ENCODE measurements around the gene GPAT3. TPM values are rescaled to one million over a fixed set of nuclear protein-coding genes. Genes with fewer than 3 reads are reported as not detected.
"Not testable (repeated sequence)": the region's sequence is repeated elsewhere in the genome, so short reads cannot be mapped to it uniquely, and the experiment has no call there.

Gene GPAT3
- total RNA-seq, 4 donors from 2014 or later: 3.8 to 8.1 (median 4.7) TPM

DNA sequence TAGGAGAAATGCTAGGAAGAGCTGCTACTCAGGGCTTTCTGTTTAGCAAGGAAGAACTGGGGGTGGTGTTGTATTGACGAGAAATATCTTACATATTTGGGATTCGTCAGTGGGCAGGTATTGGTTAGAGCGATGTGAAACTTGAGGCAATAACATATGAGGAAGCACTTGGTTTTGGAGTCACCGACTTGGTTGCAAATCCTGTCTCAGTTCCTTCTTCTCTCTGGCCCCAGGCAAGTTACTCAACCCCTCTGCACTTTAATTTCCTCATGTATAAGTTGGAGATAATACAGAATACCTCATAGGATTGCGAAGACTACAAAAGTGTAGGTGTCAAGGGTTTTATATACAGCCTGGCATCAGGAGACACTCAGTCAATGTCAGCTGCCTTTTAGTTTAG is 34.1 kb downstream of the GPAT3 start:
- H3K9me3 ChIP-seq: no peaks in the 10 kb centered on the region
- no peaks in the 10 kb centered on the region for H3K27me3 ChIP-seq
- intact Hi-C loops (cut with DNase I; ENCODE audit: low total_unique reads): no loop called here
- no peak for TF ChIP-seq POLR2A (IDR thresholded peaks at IDR 0.05)
- TF ChIP-seq, protein P1, sequence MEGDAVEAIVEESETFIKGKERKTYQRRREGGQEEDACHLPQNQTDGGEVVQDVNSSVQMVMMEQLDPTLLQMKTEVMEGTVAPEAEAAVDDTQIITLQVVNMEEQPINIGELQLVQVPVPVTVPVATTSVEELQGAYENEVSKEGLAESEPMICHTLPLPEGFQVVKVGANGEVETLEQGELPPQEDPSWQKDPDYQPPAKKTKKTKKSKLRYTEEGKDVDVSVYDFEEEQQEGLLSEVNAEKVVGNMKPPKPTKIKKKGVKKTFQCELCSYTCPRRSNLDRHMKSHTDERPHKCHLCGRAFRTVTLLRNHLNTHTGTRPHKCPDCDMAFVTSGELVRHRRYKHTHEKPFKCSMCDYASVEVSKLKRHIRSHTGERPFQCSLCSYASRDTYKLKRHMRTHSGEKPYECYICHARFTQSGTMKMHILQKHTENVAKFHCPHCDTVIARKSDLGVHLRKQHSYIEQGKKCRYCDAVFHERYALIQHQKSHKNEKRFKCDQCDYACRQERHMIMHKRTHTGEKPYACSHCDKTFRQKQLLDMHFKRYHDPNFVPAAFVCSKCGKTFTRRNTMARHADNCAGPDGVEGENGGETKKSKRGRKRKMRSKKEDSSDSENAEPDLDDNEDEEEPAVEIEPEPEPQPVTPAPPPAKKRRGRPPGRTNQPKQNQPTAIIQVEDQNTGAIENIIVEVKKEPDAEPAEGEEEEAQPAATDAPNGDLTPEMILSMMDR (IDR thresholded peaks at IDR 0.05): no peak
- no peaks in the 10 kb centered on the region for H3K36me3 ChIP-seq
- no peak overlapping the region for H3K27ac ChIP-seq
- H3K4me1 ChIP-seq: no peaks in the 10 kb centered on the region
- no peak for DNase-seq
- H3K4me3 ChIP-seq: no peak overlapping the region

- Histone ChIP-seq H3K4me3 (no peak overlapping the region), H3K4me1 (no peaks in the 10 kb centered on the region), H3K27me3 (no peaks in the 10 kb centered on the region), H3K27ac (no peak overlapping the region), H3K36me3 (no peaks in the 10 kb centered on the region), H3K9me3 (no peaks in the 10 kb centered on the region)
- DNase-seq: no peak
- intact Hi-C loops (cut with DNase I; ENCODE audit: low total_unique reads): no loop called here
- TF ChIP-seq, protein P1 (IDR thresholded peaks at IDR 0.05): no peak
- no peak for TF ChIP-seq POLR2A (IDR thresholded peaks at IDR 0.05)
Measured at GRCh38 chr4:83572848-83573247, 36.9 kb downstream of the GPAT3 start.

DNA sequence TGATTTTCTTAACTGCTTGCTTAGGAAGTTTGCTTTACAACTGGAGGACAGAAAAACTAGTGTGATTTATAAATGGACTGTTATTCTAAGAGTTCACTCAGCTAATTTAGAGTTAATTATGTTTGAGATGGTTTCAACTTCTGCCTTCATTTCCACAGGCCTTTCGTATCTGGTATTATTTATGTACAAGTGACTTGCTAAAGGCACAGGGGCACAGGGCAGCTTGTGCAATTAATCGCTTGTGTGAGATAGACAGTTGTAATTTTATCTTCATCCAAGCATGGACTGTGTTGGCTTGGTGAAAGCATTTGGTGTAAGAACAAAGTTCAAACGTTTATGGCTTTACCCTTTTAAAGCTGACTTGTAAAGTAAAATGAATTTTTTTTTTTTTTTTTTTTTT is 38.3 kb downstream of the GPAT3 start:
- intact Hi-C loops (cut with DNase I; ENCODE audit: low total_unique reads): no loop called here
- no peaks in the 10 kb centered on the region for H3K36me3 ChIP-seq
- no peak overlapping the region for H3K27ac ChIP-seq
- no peaks in the 10 kb centered on the region for H3K9me3 ChIP-seq
- no peak overlapping the region for H3K4me3 ChIP-seq
- no peaks in the 10 kb centered on the region for H3K4me1 ChIP-seq
- TF ChIP-seq, protein P1 (IDR thresholded peaks at IDR 0.05): no peak
- H3K27me3 ChIP-seq: no peaks in the 10 kb centered on the region
- DNase-seq: no peak

- DNase-seq; intact Hi-C loops (cut with DNase I; ENCODE audit: low total_unique reads): not testable (repeated sequence)
Measured at GRCh38 chr4:83576237-83576636, 40.3 kb downstream of the GPAT3 start.

GRCh38 chr4:83581411-83582288 is 45.7 kb downstream of the GPAT3 start:
- no peak for TF ChIP-seq POLR2A (IDR thresholded peaks at IDR 0.05)
- TF ChIP-seq, protein P1 (IDR thresholded peaks at IDR 0.05): no peak
- H3K4me3 ChIP-seq: no peak overlapping the region
- H3K36me3 ChIP-seq: no peaks in the 10 kb centered on the region
- H3K4me1 ChIP-seq: no peaks in the 10 kb centered on the region
- DNase-seq: no peak
- intact Hi-C loops (cut with DNase I; ENCODE audit: low total_unique reads): no loop called here
- no peak overlapping the region for H3K27ac ChIP-seq
- no peaks in the 10 kb centered on the region for H3K9me3 ChIP-seq
- H3K27me3 ChIP-seq: no peaks in the 10 kb centered on the region

More at GRCh38 chr4:83576237-83576636, 40.3 kb downstream of the GPAT3 start:
- not testable (repeated sequence) for H3K9me3 ChIP-seq, H3K4me3 ChIP-seq, H3K27me3 ChIP-seq, H3K27ac ChIP-seq, H3K36me3 ChIP-seq, H3K4me1 ChIP-seq

Measured in uterus (tissue), 4 donors.